K562 (cell line): ENCODE results near the gene ABCC5. TPM values are rescaled to one million over a fixed set of nuclear protein-coding genes. Genes with fewer than 3 reads are reported as not detected.
A peak's percentile ranks its signal among the peaks of the same experiment; 100 is the strongest.

Experiments used
- ATAC-seq: fragments of 200-7000 bp; cut with Tn5 transposase; 3 replicates; pipeline ENCODE4 v1.9.1; 2020; ENCODE audit warnings: moderate library complexity
- BruUV-seq: library from RNA; stranded (reverse); fragments of 400-500 nt; replicated peaks from 2 replicates; lab custom pipeline; 2021; lab: Mats Ljungman, UMichigan
- CTCF ChIA-PET: fragments of 300-600 bp; formaldehyde crosslinking; extraction: SDS; loops from one replicate; lab custom pipeline; 2021; ENCODE audit warnings: low intra/inter-chr PET ratio; lab: Yijun Ruan, JAX
- POLR2A ChIA-PET: fragments of 300-600, 350-650 bp; sonication (Branson Sonifier 250); formaldehyde crosslinking; extraction: SDS; loops from one replicate; lab custom pipeline; 2021; ENCODE audit warnings: antibody characterized with exemption, inconsistent platforms; lab: Yijun Ruan, JAX
- DNase-seq, 4 experiments: peaks; one replicate each; pipeline versions ENCODE4 v3.0.0 to v3.0.0-alpha.2; 2011 to 2018; ENCODE audit warnings: low spot score in 3 of 4, mixed read lengths in 3 of 4; ENCODE audit errors: extremely low read depth in 1 of 4
- FAIRE-seq: peaks from 2 replicates; lab custom pipeline; 2011; peaks lifted over from hg19 to GRCh38; lab: Jason Lieb, UNC
- H2AFZ ChIP-seq: 2 replicates; pipeline ENCODE4 v1.6.0; 2011; ENCODE audit warnings: low read depth, low read length, control low read depth, inconsistent platforms
- H3K27ac ChIP-seq: fragments of 200-600 bp; 3 replicates; pipeline ENCODE4 v1.8.0; 2011; ENCODE audit warnings: low read depth, mild to moderate bottlenecking, control low read depth, inconsistent platforms, low read length, moderate library complexity, mixed read lengths; ENCODE audit errors: extremely low read depth
- H3K27me3 ChIP-seq, 2 experiments: fragments of 300-600 bp in 1 of 2; 2 replicates in 1 of 2; 3 replicates in 1 of 2; pipeline versions ENCODE4 v1.6.0 to v1.8.0; 2011; ENCODE audit warnings: inconsistent platforms in 2 of 2, low read length in 2 of 2, mild to moderate bottlenecking in 1 of 2, mixed read lengths in 1 of 2, moderate library complexity in 1 of 2; ENCODE audit not compliant: control insufficient read depth in 2 of 2, insufficient read depth in 2 of 2
- H3K36me3 ChIP-seq: fragments of 300-600 bp; 3 replicates; pipeline ENCODE4 v1.8.0; 2011; ENCODE audit warnings: mild to moderate bottlenecking, low read length, inconsistent platforms; ENCODE audit not compliant: control insufficient read depth, insufficient read depth
- H3K4me1 ChIP-seq, 2 experiments: fragments of 200-600 bp in 1 of 2; replicated peaks in 1 of 2; 2 replicates in 1 of 2; 3 replicates in 1 of 2; pipeline versions ENCODE4 v1.5.1 to v1.8.0; 2011; ENCODE audit warnings: inconsistent platforms in 2 of 2, low read length in 2 of 2, mild to moderate bottlenecking in 1 of 2, mixed read lengths in 1 of 2, moderate library complexity in 1 of 2; ENCODE audit not compliant: control insufficient read depth in 2 of 2, insufficient read depth in 2 of 2
- H3K4me2 ChIP-seq: 2 replicates; pipeline ENCODE4 v1.6.1; 2011; ENCODE audit warnings: low read length, control low read depth, inconsistent platforms, mixed read lengths; ENCODE audit not compliant: insufficient read depth
- H3K4me3 ChIP-seq: fragments of 200-600 bp; sonication (generic), shearing (Covaris generic); 2 replicates; pipeline ENCODE4 v1.5.1; 2016; ENCODE audit warnings: control low read depth, inconsistent platforms
- H3K79me2 ChIP-seq: fragments of 200-600 bp; 3 replicates; pipeline ENCODE4 v1.8.0; 2011; ENCODE audit warnings: low read length, inconsistent platforms; ENCODE audit not compliant: control insufficient read depth, insufficient read depth
- H3K9ac ChIP-seq, 2 experiments: 2 replicates each; pipeline versions ENCODE4 v1.6.0 to v1.6.1; 2011; ENCODE audit warnings: low read depth in 2 of 2, low read length in 2 of 2, control low read depth in 1 of 2, inconsistent platforms in 1 of 2, mild to moderate bottlenecking in 1 of 2, mixed read lengths in 1 of 2; ENCODE audit not compliant: insufficient read depth in 1 of 2
- H3K9me1 ChIP-seq: one replicate; pipeline ENCODE4 v1.6.0; 2011; ENCODE audit warnings: inconsistent platforms, mild to moderate bottlenecking, low read length, moderate library complexity; ENCODE audit not compliant: control insufficient read depth, insufficient read depth
- H3K9me3 ChIP-seq: replicated peaks from 2 replicates; pipeline ENCODE4 v1.5.1; 2011; ENCODE audit warnings: low read depth, low read length, inconsistent platforms; ENCODE audit not compliant: control insufficient read depth, insufficient read depth
- H4K20me1 ChIP-seq: replicated peaks from 2 replicates; pipeline ENCODE4 v1.6.1; 2011; ENCODE audit warnings: low read length, inconsistent platforms, mixed read lengths; ENCODE audit not compliant: control insufficient read depth, insufficient read depth
- HMG20A ChIP-seq: fragments of 450-650 bp; formaldehyde crosslinking; conservative IDR thresholded peaks from 2 replicates; pipeline ENCODE4 v1.4.0; 2020; ENCODE audit warnings: mild to moderate bottlenecking, mixed read lengths
- MEIS2 ChIP-seq: fragments of 450-650 bp; IDR thresholded peaks from 2 replicates; pipeline ENCODE4 v1.6.1; 2014; ENCODE audit warnings: mild to moderate bottlenecking; ENCODE audit not compliant: partially characterized antibody
- ZFP1 ChIP-seq: fragments of 450-650 bp; formaldehyde crosslinking; IDR thresholded peaks from 2 replicates; pipeline ENCODE4 v1.4.0; 2020; ENCODE audit warnings: mild to moderate bottlenecking, mixed read lengths
- WGBS: fragments of 100-300 bp; shearing (Covaris generic); methylation state at CpG from one replicate; pipeline ENCODE4 v1.1.6; 2016; ENCODE audit warnings: low coverage, mixed read lengths; ENCODE audit not compliant: insufficient coverage; ENCODE audit errors: missing lambda C conversion rate; 5-methylcytosine and 5-hydroxymethylcytosine counted together
- in situ Hi-C: fragments of 300-500 bp; cut with MboI; formaldehyde crosslinking; loops from 4 replicates; pipeline ENCODE4 v1.15.0; 2018; ENCODE audit warnings: inconsistent platforms, mixed read lengths
- intact Hi-C: fragments of 100-400 bp; cut with micrococcal nuclease; formaldehyde crosslinking; loops from 2 replicates; pipeline ENCODE4 v1.14.2; 2022
- polyA plus RNA-seq, 8 experiments: library from polyadenylated mRNA; depleted of rRNA in 4 of 8; stranded (reverse) in 5 of 8; unstranded in 3 of 8; fragments of >200 nt; fragmentation: Nextera tagmentation in 2 of 8; fragmentation: Illumina TruSeq in 1 of 8; extraction: Ambion mirVana in 2 of 8; extraction: Trizol in 1 of 8; gene quantifications; 2 replicates each; pipeline versions ENCODE4 v1.2.1 to v1.2.3, GENCODE V29; 2011 to 2014; ENCODE audit warnings: inconsistent platforms in 1 of 8, missing spikeins in 1 of 8
- total RNA-seq, 7 experiments: library from RNA; depleted of rRNA in 6 of 7; stranded (reverse); fragments of >200 nt in 6 of 7; fragmentation: Illumina TruSeq in 2 of 7; extraction: Trizol in 2 of 7; gene quantifications; 2 replicates each; pipeline versions ENCODE4 v1.2.1 to v1.2.3, GENCODE V29; 2011 to 2021; ENCODE audit warnings: low replicate concordance in 1 of 7
- TF ChIP-seq, protein P1 (sequence below), 2 experiments: IDR thresholded peaks in 1 of 2; conservative IDR thresholded peaks in 1 of 2; 2 replicates each; pipeline ENCODE4 v1.6.1; 2016; ENCODE audit warnings: low read depth in 2 of 2, mild to moderate bottlenecking in 1 of 2, missing compliant biosample characterization in 1 of 2, missing genetic modification characterization in 1 of 2, moderate library complexity in 1 of 2

ABCC5 gene
- total and polyA plus RNA-seq, 9 of the 15 experiments (the other 6 are each of a cell fraction or from before 2014, with no cell fraction given) = 22.0 to 53.0 (median 41.9) TPM

DNA sequence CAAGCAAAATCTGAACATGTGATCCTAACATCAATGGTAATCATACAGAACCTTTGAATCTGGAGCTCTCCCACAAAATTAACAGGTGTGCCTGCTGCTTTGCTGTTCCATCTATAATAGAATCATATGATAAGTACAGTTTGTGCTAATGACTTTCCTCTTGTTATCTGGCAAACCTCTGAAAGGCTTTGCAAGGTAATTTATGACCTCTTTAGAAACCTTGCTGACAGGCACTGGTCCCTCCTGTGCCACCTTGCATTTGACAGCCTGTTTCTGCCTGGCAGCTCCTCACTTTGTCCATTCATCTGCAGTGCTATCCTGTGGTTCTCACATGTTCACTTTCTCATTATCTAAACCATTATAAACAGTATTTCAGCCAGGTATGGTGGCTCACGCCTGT, 24.9 kb upstream of the ABCC5 start:
- Histone ChIP-seq H3K4me2 (no peak overlapping the region), H3K27ac (no peak overlapping the region), H4K20me1 (no peaks in the 10 kb centered on the region), H3K79me2 (no peaks in the 10 kb centered on the region), H2AFZ (no peak overlapping the region), H3K4me1 (no peaks in the 10 kb centered on the region), H3K9me1 (no peaks in the 10 kb centered on the region), H3K36me3 (no peaks in the 10 kb centered on the region), H3K9ac (no peak overlapping the region), H3K4me3 (no peak overlapping the region), H3K9me3 (no peaks in the 10 kb centered on the region), H3K27me3 (peaks cover 0 to 5% of the 10 kb centered on the region in 2 experiments; a peak in 1 of 5 replicates)
- ChIA-PET POLR2A (interaction anchor here (0.7 to 3.1 kb wide), 4 partner anchors 10 to 33 kb away, joined by 3 to 12 read pairs (median 4); partner anchors contain the start of gene HTR3C), CTCF (no interaction called here)
- BruUV-seq = no TSS peak
- no peak for ATAC-seq
- in situ Hi-C loops (no loop called here), intact Hi-C loops (loop anchor here (5.0 to 10.0 kb wide), 3 partner anchors 75 to 245 kb away; partner anchors contain the start of genes ALG3 and EEF1AKMT4)
- FAIRE-seq = no peak
- WGBS = 17% methylated on average over 1 of the region's 1 CpG
- peak; percentile 61 for TF ChIP-seq MEIS2
- no peak for TF ChIP-seq ZFP1
- TF ChIP-seq, protein P1, sequence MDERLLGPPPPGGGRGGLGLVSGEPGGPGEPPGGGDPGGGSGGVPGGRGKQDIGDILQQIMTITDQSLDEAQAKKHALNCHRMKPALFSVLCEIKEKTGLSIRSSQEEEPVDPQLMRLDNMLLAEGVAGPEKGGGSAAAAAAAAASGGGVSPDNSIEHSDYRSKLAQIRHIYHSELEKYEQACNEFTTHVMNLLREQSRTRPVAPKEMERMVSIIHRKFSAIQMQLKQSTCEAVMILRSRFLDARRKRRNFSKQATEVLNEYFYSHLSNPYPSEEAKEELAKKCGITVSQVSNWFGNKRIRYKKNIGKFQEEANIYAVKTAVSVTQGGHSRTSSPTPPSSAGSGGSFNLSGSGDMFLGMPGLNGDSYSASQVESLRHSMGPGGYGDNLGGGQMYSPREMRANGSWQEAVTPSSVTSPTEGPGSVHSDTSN (CRISPR knock-in tag; IDR thresholded peaks at IDR 0.05; ENCODE audit: low read depth) = no peak
- TF ChIP-seq, protein P1 (tag; conservative IDR thresholded peaks at IDR 0.05; ENCODE audit: low read depth) = peak; percentile 45; the same call in 1 of the 2 replicates
- TF ChIP-seq HMG20A (CRISPR knock-in tag) = no peak
- no peak for DNase-seq
